ENCODE results near the gene GATA2.
A peak's percentile ranks its signal among the peaks of the same experiment; 100 is the strongest.

Gene GATA2

GRCh38 chr3:128502712-128503111, 9.7 kb upstream of the GATA2 start:
- DNase-seq (ENCODE audit: low read depth): no peak

DNA sequence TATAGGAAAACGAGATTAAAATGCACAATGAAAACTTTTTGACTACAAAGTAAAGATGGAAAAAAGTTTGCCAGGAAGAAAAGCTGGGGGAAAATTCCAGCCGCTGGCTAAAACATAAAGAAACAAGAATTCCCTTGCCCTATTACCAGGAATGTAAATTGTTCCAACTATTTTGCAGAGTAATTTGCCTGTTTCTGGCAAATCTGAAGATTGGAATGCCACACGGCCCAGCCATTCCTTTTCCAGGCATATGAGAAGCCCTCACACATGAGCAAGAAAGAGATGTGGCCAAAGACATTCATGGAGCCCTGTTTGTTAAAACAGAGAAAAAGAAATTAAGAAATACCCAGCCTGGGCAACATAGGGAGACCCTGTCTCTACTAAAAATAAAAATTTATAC, 8.4 kb upstream of the GATA2 start:
- DNase-seq (ENCODE audit: low read depth): no peak

- no peak for DNase-seq (ENCODE audit: low read depth)
Observed at GRCh38 chr3:128500556-128500955, 7.6 kb upstream of the GATA2 start.

GRCh38 chr3:128499724-128500275, 6.8 kb upstream of the GATA2 start:
- DNase-seq (ENCODE audit: low read depth): no peak

- no peak for DNase-seq (ENCODE audit: low read depth)
Observed at GRCh38 chr3:128498901-128499530, 6.0 kb upstream of the GATA2 start.

DNA sequence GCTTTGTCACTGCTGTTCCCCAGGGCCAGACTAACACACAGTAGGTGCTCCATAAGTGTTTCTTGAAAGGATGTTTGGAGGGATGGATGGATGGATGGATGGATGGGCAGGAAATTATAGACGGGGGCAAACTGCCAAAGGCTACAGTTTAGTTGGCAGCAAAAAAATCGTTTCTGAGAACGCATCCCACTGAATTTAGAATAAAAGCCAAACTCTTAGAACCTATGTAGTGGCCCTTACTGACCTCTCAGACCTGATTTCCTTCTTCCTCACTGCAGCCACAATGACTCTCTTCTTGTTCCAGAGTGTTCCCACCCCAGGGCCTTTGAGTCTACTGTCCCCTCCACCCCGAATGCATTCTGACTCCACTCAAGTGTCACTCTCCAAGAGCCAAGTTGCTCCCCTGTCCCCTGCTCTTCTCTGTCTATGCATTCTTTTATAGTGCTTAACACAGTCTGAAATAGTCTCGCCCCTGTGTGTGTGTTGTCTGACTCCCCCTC, 5.2 kb upstream of the GATA2 start:
- no peak for DNase-seq (ENCODE audit: low read depth)

GRCh38 chr3:128497305-128498126, 4.5 kb upstream of the GATA2 start:
- DNase-seq (ENCODE audit: low read depth): peak; percentile 40

DNA sequence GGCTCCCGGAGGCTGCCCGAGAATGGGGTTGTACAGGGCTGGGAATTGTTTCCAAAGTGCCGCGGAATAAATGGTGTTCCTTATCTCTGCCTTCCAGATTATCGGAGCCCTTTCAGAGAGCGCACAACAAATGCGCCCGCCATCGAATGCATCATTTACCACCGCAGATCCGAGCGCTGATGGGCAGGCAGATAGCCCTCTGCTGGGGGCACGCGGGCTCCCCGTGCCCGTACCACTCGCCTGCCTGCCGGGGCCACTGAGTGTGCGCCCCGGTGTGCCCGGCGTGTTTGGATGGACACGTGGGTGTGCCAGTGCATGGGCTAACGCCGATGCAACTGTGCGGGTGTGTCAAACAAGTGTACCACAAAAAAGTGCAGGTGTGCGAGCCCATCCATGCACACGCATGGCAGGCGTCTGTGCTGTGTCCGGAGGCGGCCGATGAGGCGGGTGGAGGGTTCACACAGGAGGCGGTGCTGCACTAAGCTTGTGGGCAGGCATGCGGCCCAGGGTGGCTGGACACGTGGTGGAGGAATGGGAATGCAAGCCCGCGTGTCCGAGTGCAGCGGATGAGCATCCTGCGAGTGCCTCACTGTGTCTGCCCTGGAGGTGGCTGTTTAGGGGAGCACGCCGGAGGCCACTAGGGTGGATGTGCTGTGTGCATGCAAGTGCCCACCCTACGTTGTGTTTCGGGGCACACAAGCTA, 3.8 kb upstream of the GATA2 start:
- DNase-seq (ENCODE audit: low read depth): no peak

GRCh38 chr3:128496019-128496601, 3.1 kb upstream of the GATA2 start:
- DNase-seq (ENCODE audit: low read depth): no peak

DNA sequence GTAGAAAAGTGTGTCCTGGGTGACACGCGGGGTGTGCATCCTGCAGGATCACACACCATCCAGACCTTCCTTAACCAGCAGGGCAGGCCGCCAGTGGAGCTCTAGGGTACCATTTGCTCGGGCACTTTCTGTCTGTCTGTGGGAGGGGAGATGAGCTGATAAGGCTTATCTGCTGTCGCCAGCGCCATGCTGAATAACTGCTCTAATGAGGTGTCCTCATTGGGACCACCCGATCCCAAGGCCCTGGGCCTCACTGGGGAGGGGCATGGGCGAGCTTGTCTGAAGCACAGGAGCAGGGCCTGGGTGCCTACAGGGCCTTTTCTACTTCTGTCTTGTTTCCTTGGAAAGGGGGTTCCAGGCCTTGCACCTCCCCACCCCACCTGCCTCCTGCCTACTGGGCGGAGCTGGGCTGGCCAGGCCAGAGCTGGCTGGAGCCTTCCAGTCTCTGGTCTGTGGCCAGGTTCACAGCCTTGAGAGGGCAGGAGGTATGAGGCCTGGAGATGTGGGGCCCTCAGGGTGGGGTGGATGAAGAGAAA, 2.5 kb upstream of the GATA2 start:
- DNase-seq (ENCODE audit: low read depth): no peak

- DNase-seq (ENCODE audit: low read depth): no peak
Observed at GRCh38 chr3:128494367-128494650, 1.3 kb upstream of the GATA2 start.

DNA sequence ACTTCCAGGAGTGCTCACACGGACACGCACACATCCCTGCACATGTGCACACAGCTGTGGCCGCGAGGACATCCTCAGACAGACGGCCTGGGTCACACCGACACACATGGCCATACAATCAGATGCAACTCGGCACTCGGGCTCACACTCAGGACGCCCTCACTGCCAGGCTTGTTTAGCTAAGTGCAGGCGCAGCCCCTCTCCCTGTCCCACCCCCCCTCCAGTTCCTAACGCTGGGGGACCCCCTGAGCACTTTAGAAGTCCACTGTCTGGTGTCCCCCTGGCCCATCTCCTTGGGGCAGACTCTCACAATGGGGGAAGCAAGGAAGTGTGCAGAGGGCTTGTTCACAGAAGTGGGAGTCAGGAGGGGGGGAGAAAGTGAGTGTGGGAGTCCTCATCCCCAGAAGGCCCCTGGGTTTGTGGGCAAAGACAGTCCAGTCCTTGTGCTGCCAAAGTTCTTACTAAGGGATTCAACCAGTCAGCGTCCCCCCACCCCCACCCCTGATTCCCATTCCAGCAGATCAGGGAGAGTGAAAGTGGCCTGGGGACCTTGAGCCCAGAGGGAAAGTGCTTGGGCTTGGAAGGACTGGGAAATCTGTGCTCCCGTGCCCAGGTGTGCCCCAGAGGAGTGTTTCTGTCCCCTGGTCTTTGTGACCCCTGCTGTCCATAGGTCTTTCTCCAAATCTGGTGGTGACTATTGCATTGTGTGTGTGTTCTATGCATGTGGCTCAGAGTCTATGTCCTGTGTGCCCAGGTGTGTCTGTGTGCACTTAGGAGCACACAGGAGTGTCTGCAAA, 767 bp upstream of the GATA2 start:
- DNase-seq (ENCODE audit: low read depth): no peak

DNA sequence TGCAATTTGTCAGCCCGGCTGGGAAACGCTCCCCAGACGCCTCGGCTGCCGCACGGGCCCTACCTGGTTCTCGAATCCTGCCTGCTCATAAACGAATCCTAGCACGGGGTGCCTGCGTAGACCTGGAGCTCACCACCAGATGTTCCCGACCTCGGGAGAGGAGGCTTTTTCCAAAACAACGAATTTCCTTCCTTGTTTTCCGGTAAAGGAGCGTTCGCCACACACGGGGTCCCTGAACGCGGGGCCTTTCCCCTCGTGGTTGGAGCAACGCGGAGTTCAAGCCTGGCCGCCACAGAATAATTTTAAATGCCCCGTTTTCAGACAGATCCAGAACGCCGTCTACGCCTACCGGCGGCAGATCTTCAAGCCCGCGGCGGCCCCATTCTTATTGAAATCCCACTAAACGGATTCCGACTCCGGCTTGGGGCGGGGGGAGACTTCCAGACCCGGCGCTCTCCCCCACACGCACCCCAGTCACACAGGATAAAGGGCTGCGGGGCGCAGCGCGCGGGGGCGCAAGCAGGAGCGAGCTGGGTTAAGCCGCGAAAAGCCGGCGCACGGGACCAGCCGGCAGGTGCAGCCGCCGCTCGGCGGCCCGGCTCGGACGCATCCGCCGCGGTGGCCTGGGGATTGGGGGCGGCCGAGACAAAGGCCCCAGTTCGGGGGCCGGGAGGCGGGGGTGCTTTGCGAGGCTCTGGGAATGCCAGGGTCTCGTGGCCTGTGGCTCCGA, 895 bp downstream of the GATA2 start:
- no peak for DNase-seq (ENCODE audit: low read depth)

DNA sequence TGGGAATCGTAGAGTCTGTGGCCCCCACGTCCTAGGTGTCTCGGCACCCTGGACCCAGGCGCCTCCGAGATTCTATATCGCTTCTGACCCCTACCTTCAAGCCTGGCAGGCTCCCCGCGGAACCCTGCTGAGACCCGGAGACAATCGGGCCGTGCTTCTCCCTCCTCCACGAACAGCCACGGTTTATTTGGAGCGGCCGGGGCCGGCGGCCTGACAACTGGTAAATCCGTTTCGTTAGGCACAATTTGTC, 1.4 kb downstream of the GATA2 start:
- DNase-seq (ENCODE audit: low read depth): no peak

GRCh38 chr3:128490915-128491690, 1.9 kb downstream of the GATA2 start:
- no peak for DNase-seq (ENCODE audit: low read depth)

DNA sequence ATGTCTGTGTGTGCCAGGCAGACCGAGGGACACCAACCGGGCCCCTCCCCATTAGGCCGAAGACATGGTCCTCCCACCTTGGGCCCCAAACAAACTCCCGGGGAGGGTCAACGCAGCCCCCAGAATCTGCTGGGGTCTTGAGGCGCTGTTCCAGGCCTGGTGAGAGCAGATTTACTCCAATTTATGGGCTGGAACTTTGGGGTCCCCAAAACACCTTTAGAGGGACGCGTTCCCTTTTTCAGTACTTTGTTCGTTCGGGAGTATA, 2.4 kb downstream of the GATA2 start:
- no peak for DNase-seq (ENCODE audit: low read depth)

DNA sequence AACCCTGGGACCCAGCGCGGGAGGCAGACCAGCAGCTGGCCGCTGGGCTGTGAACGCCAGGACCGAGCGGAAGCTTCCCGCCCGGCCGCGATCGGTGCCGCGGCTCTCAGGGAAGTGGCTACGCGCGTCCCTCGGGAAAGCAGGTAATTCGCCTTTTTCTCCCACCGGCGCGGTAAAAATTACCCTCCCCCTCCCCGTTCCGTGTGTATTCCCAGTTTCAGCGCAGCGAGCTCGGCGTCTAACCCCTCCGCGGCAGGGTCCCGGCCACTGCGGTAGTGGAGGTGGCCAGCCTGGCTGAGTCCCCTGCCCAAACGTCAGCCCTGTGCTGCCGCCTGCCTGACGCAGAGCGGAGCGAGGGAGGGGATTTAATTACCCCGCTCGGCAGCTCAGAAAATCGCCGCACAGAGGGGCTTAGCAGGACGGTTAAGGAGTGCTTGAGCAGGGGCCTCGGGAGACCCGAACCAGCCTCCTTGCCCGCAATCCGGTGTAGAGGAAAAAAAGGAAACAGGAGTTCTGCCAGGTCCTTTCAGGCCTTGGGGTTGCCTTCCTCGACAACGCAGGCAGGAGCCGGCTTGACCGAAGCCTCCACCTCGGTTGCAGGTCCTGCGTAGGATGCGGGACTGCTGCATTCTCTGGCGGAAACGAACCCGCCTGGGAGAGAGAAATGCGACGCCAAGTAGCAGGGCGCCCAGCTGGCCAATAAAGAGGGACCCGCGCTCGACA, 2.9 kb downstream of the GATA2 start:
- DNase-seq (ENCODE audit: low read depth): no peak

- no peak for DNase-seq (ENCODE audit: low read depth)
Observed at GRCh38 chr3:128489674-128489926, 3.4 kb downstream of the GATA2 start.

DNA sequence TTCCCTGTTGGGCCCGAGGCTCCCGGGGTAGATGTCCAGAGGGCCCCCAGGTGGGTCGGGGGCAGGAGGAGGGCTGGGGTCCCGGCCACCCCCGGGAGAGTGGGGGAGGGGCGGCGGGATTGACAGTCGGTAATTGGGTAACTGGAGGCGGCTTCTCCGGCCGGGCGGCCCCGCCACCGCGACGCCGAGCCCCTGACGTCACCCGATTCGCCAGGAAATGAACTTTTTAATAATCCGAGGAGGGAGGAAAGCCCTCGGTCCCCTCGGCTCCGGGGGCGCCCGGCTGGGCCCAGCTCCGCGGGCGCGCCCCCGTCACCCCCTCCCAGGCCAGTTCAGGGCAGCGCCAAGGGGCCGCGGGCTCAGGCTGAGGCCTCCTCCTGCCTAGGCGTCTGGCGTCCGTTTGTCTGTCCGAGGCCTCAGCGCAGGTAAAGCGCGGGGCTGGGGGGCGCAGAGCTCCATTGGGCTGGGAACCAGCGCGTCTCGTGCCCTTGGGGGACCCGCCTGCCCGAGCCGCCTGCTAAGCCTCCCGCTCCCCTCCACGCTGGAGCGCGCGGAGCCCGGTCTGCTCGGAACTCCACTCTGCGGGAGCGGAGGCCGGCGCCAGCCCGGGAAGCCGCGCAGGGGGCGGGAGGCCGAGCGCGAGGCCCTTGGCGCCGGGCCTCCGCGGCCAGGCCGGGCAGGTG, 3.9 kb downstream of the GATA2 start:
- no peak for DNase-seq (ENCODE audit: low read depth)

DNA sequence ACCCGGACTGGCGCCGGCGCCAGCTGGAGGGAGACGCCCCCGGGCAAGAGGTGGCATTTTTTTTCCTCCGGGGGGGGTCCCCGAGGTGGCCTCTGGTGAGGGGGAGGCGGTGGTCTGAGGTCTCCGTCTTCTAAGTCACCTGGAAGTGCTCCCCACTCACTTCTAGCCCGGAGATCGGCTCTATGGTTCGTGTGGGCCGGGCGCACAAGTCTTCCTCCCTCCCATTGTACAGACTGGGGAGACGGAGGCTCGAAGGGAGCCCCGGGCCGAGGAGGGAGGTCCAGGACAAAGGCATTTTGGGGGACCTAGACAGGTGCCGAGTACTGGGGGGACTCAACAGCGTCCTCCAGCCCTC, 4.4 kb downstream of the GATA2 start:
- no peak for DNase-seq (ENCODE audit: low read depth)

Measured in stimulated activated CD8-positive, alpha-beta memory T cell treated with anti-CD3 and anti-CD28 coated beads, Interleukin-7, amount 100 ng/mL, for 24 hours (primary cell).